NOMO-1 (cell line): ENCODE results near the gene ATR.
A peak's percentile ranks its signal among the peaks of the same experiment; 100 is the strongest.
"Not testable (repeated sequence)": the region's sequence is repeated elsewhere in the genome, so short reads cannot be mapped to it uniquely, and the experiment has no call there.

Experiments
- DNase-seq, 2 experiments: peaks; one replicate each; lab custom pipeline; 2025; ENCODE audit not compliant: unreplicated experiment in 2 of 2; lab: John Stamatoyannopoulos, UW

ATR gene

DNA sequence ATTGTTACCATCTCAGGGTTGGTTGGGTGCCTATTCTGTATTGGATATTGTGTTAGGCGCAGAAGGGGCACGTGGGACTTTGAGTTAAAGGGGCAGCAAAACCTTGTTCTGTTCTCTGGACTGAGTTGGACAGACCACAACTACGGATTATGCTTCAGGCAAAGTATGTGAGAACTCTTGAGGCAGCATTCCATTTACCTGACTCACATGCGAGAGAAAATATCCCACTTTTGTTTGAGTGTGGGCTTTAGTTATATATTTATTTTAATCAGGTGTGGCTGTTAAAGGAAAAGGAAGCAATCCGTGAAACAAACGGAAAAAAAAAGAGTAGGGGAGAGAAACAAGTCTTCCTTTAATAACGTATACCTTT lies 17.0 kb upstream of the ATR start:
- DNase-seq, result peak in 1 of 2 experiments; percentile 17

DNA sequence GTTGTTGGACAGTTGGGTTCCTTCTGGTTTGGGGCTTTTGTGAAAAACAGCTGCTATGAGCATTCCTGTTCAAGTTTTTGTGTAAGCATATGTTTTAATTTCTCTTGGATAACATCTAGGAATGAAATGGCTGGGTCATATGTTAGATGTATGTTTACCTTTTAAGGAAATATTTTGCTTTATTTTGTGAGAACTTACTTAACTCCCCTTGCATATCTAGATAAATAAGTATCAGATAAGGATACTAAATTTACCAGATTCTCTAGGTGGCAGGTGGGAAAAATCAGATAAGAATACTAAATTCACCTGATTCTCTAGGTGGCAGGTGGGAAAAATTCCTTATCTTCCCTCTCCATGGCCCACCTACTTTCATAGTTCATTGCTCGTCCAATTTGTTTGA lies 16.6 kb upstream of the ATR start:
- no peak for DNase-seq

DNA sequence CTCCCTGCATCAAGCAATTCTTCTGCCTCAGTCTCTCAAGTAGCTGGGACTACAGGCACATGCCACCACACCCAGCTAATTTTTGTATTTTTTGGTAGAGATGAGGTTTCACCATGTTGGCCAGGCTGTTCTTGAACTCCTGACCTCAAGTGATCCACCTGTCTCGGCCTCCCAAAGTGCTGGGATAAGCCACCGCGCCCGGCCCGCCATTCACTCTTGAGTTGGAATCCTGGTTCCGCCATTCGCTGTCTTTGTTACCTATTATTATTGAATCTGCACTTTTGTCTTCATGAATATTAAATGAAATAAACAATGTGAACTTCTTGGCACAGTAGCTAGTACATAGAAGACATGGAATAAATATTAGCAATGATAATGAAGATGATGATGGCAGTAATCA lies 13.7 kb upstream of the ATR start:
- DNase-seq, result not testable (repeated sequence)

DNA sequence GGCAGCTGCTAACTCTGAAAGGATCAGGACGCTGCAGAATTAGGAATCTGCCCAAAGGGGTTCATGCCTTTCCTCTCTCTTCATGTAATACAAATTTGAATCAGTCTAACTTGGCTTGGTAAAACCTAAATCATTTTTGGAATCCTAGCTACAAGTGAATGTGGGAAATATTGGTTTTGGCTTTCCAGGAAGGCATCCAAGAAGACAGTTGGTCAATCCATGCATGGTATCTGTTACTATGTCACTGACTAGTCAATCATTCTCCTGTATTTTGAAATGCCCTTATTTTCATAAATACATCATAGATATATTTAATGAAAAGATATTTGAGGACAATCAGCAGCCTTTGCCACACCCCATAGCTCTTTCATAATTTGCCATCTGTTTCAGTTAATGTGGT lies 10.2 kb upstream of the ATR start:
- DNase-seq, result no peak

DNA sequence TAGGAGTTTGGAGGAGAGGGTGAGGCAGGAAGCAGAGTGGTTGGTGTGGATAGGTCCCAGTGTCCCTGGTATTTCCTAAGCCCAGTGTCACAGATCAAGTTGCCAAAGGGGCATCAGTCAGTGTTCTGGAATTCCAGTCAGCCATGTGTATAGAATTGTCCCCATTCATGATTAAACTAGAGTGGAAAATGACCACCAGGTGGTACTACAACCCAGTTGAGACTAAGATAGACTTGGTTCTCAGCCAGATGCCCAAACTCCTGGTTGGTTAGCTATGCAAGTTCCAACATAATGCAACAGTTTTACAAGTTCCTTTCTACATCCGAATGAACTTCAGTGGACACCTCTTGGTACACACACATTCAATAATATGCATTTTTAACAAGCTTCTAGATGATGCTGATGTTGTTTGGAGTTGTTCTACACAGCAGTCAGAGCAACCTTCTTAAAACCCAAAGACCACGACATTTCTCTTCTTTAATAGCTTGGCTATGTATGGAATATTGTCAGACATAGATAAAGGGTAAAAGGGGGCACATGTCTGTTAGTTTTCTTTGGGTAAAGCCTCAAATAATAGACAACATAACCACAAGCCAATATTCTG lies 8.4 kb upstream of the ATR start:
- DNase-seq, result peak; percentile 26 to 27

DNA sequence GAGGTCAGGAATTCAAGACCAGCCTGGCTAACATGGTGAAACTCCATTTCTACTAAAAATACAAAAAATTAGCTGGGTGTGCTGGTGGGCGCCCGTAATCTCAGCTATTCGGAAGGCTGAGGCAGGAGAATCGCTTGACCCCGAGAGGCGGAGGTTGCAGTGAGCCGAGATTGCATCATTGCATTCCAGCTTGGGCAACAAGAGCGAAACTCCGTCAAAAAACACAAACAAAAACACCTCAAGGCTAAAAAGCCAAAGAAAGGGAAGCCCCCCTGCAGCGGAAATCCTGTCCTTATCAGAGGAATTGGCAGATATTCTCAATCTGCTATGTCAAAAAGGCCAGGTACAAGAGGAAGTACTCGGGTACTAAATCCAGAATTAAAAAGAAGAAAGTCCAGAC lies 2.5 kb upstream of the ATR start:
- DNase-seq, result not testable (repeated sequence)

DNA sequence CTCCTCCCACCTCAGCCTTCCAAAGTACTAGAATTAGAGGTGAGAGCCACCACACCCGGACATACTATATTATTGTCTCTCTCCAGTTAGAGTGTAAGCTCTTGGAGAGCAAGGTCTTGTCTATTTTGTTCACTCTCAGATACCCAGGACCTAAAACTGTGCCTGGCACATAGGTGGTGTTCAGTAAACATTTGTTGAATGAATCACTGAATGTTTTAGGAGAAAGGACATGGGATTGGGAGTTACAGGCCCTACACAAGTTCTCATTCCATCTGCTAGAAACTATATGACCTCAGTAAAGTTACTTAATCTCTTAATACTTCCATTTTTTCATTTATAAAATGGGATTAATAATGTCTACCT lies 1.5 kb upstream of the ATR start:
- DNase-seq, result no peak

DNA sequence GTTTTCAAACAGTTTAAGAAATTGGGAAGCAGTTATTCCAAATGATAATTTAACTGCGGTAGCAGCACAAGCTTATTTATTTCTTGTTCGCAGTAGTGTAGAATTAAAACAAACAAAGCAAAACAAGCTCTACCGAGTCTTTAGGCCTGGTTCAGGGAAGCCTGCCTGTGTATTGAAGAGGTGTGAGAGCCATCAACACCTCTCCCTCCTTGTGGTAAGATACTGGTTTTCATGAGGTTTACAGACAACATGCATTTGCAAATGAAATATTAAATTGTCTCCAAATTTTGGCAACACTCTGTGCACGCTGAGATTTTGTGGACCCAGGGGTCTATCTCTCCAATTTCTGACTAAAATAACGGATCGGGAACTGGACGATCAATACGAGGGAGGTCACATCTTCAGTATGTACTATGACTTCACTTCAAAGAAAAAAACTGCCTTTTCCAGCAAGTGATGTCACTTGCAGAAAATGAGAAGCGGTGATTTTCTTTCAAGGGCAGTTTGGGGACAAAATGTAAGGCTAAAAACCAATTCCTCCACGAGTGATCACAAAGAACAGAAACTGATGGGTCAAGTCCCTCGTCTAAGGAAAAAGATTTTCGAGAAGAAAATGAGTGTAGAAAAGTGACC lies 721 bp downstream of the ATR start:
- no peak for DNase-seq

DNA sequence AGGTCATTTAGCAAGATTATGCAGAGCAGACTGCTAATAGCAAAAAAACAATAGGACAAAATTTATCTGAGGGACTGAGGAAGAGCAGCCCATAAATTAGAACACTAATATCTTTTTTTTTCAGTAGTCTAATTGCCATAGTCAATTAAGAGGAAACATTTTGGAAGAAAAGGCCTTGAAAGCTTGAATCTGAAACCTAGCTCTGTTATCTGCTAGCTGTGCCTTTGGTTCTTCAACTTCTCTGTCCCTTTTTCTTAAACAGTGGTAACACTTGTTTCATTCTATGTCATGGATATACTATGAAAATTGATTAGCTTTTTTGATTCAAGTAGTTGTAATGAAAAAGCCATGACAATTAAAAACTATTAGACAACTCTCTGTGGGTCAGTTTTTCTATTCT lies 1.7 kb downstream of the ATR start:
- DNase-seq, result no peak

DNA sequence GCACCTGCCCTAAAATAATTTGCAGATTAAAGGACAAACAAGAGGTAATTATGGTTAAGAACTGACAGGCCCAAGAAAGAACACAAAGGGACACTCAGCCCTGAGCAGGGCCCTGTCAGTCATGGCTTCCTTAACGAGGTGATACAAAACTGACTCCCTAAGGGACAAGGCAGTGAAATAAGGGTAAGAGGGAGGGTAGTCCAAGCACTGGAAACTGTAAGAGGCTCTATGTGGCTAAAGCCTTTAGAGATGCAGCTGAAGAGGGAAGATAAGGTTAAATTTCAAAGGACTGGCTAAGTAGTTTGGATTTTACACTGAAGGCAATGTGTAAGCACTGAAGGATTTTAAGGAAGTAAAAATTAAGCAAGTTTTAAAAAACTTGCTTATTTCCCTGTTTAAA lies 3.9 kb downstream of the ATR start:
- DNase-seq, result peak in 1 of 2 experiments; percentile 52

DNA sequence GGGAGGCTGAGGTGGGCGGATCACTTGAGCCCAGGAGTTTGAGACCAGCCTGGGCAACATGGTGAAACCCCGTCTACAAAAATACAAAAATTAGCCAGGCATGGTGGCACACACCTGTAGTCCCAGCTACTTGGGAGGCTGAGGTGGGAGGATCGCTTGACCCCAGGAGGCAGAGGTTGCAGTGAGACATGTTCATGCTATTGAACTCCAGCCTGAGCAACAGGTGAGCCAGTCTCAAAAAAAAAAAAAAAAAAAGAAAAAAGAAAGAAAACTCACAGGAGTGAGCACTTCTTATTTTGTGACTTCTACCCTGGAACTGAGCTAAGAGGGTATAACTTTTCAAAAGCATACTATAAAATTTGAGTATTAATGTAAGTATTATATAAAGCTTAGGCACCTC lies 4.3 kb downstream of the ATR start:
- DNase-seq, result not testable (repeated sequence)

DNA sequence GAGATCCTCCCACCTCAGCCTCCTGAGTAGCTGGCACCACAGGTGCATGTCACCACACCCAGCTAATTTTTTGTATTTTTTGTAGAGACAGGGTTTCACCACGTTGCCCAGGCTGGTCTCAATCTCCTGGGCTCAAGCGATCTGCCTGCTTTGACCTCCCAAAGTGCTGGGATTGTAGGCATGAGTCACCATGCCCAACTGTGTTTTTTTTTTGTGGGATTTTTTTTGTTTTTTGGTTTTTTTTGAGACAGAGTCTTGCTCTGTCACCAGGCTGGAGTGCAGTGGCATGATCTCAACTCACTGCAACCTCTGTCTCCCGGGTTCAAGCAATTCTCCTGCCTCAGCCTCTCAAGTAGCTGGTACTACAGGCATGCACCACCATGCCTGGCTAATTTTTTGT lies 9.1 kb downstream of the ATR start:
- DNase-seq, result not testable (repeated sequence)

DNA sequence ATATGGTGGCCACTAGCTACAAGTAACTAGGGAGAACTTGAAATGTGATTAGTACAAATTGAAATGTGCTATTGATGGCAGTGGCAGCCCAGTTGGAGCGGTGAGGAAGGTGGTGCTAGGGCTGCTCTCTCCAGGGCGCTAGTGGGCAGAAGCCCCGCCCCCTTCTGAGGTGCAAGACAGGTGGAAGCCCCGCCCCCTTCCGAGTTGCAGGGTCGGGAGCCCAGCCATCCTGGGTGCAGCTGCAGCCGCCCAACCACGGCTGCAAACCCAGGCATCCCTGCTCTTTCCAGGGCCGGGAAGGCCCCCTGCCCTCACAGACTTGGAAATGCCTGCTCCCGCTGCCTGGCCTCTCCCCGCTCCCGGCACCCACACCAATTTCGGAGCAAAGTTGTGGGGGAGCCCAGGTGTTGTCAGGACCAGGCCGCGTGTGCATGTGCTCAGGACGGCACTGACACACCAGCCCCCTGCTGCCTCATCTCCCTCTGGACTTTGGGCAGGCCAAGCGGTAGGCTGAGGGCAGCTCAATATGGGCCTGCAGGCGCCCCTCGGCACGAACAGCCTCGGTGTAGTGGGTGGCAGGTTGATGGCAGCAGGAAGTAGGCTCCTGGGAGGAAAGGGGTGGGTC lies 10.0 kb downstream of the ATR start:
- DNase-seq, result no peak

DNA sequence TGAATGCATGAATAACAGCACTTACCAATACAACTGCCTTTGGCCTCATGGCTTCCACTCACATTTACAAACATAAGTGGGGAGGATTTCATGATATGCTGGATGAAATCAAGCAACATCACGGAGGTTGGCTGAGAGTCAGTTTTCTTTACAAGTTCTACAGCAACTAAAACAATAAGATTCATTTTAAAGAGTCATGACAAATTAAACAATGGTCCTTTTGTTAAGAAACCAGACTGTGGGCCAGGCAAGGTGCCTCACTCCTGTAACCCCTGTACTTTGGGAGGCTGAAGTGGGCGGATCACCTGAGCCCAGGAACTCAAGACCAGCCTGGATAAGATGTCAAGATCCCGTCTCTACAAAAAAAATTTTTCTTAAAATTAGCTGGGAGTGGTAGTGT lies 12.4 kb downstream of the ATR start:
- DNase-seq, result no peak

DNA sequence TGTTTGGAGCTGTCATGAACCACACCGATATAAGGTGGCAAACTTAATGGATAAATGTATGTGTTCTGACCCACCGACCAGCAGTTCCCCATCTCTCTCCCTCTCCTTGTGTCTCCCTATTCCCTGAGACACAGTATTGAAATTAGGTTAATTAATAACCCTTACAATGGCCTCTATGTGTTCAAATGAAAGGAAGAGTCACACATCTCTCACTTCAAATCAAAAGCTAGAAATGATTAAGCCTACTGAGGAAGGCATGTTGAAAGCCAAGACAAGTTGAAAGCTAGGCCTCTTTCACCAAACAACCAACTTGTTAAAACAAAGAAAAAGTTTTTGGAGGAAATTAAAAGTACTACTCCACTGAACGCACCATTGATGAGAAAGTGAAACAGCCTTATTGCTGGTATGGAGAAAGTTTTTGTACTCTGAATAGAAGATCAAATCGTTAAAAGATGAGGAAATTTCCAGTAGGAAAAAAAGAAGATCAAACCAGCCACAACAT lies 15.0 kb downstream of the ATR start:
- DNase-seq, result no peak

DNA sequence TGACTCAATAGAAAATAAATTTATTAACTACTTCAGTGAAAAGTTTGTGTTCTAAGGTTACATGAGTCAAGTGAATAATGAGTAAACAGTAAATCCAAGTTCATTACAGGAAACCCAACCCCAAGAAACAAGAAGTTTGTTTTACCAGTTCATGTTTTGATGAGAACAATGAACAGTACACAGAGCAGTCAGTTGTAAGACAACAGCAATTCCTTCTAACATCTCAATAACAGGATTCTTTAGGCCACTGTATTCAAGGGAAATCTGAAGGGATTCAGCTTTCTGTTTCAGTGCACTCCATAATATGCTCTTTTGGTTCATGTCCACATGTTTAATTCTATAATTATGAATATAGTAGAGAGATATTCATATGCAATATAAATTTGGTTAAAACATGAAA lies 18.4 kb downstream of the ATR start:
- no peak for DNase-seq

DNA sequence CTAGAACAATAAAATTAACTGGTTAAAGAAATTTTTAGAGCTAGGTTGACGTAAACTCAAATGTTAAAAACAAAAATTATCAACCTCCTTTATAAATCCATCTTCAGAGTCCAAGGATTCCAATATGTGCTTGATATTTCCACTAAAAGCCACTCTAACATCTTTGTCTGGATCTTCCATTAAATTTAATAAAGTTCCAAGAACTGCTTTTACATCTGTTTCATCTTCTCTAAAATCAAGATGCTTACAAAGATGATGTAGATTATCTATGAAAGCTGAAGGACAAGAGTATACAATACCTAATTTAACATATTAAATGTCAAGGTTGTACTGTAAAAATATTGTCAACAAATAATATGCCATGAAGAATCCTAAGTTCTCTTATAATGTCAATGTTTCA lies 24.8 kb downstream of the ATR start:
- DNase-seq, result no peak

DNA sequence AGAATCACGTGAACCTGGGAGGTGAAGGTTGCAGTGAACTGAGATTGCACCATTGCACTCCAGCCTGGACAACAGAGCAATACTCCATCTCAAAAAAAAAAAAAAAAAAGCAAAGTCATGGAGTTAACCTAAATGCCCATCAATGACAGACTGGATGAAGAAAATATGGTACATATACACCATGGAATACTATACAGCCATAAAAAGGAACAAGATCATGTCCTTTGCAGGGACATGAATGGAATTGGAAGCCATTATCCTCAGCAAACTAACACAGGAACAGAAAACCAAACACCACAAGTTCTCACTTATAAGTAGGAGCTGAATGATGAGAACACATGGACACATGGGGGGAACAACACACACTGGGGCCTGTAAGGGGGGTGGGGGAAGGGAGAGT lies 26.0 kb downstream of the ATR start:
- DNase-seq, result not testable (repeated sequence)

DNA sequence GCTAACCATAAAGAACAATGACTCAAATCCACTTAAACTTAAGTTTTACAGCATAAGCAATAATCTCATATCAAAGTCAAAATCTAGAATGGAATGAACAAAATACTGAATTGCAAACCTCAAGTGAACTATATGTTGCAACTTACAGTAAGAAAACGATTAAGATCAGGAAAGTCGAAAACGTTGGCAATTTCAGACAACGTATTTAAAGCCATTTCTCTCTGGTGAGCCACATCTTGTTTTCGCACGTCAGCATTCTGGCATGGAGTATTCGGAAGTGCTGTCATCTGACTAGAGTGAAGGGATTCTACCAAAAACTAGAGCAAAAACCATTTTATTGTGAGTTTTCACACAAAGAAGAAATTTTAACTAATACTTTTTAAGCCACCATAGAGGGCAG lies 28.5 kb downstream of the ATR start:
- DNase-seq, result no peak

DNA sequence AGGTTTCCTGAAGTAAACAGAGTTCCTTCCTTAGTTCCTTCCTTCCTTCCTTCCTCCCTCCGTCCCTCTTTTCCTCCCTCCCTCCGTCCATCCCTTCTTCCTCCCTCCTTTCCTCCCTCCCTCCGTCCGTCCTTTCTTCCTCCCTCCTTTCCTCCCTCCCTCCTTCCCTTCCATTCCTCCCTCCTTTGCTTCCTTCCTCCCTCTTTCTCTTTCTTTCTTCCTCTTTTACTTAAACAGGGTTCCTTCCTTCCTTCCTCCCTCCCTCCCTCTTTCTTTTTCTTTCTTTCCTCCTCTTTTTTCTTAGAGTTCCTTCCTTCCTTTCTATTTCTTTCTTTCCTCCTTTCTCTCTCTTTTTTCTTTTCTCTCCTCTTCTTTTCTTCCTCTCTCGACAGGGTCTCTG lies 35.2 kb downstream of the ATR start:
- no peak for DNase-seq

DNA sequence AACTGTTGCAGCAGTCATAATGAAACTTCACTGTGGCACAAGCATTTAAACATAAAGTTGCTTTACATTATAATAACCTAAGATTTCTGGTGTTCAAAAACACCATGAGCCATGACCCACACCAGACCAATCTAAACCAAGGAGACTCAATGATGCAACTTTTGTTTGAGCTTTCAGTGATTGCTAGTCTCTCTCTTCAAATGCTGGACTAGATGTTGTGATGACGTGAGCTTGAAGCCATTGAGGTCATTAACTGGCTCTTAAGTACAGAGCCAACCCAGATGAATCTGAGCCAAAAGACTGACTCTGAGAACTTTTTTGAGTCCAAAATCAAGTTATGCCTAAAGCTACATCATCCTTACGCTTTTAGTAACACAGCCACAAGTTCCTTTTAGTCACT lies 36.5 kb downstream of the ATR start:
- DNase-seq, result no peak

DNA sequence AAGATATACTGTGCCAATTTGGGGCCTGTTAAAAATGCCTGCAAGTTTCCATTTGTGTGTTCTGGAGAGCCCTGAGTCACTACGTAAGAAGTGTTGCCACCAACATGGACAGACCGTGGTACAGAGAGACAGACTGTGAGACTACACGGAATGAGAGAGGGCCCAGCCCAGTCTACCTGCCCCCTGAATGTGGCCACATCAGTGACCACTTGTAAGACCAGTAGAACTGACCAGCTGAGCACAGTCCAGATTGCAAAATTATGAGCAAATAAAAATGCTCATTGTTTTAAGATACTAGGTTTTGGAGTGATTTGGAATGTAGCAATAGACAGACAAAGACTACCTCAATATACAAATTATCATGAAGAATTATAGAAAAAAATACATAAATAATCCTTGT lies 42.0 kb downstream of the ATR start:
- no peak for DNase-seq
